Left cardiac atrium (tissue), 4 donors: ENCODE data around the gene DYNC1I1. TPM values are rescaled to one million over a fixed set of nuclear protein-coding genes. Genes with fewer than 3 reads are reported as not detected.

Source experiments
- ATAC-seq, 2 donors: fragments of 200-7000 bp; cut with Tn5 transposase; one replicate each; pipeline ENCODE4 v1.9.1; 2020; ENCODE audit warnings: mild to moderate bottlenecking in 2 of 2, moderate library complexity in 2 of 2
- DNase-seq: peaks from one replicate; pipeline ENCODE4 v3.0.0-alpha.2; 2020
- intact Hi-C, 2 donors: fragments of 100-400 bp; cut with DNase I; formaldehyde crosslinking; loops; one replicate each; pipeline versions ENCODE4 v1.14.1 to v1.15.1; 2022 to 2023
- total RNA-seq, 2 donors: library from RNA; stranded (reverse); fragmentation: NEBNext Ultra II Directional; extraction: Animal tissue kit (Norgen Biotek cat#: 25700); gene quantifications; one replicate each; pipeline ENCODE4 v1.2.1, GENCODE V29; 2021
- donor health status: DM: no; HTN: yes; CAD: no.
- donor health status: DM: no; HTN: yes; CAD: no; lungs with severe emphysema.
- donor health status: DM: yes; HTN: yes; CAD: no.
- donor health status: Dilated cardiomyopathy.

The DYNC1I1 gene
- total RNA-seq, 2 donors from 2014 or later, result 18.5 to 23.6 TPM

DNA sequence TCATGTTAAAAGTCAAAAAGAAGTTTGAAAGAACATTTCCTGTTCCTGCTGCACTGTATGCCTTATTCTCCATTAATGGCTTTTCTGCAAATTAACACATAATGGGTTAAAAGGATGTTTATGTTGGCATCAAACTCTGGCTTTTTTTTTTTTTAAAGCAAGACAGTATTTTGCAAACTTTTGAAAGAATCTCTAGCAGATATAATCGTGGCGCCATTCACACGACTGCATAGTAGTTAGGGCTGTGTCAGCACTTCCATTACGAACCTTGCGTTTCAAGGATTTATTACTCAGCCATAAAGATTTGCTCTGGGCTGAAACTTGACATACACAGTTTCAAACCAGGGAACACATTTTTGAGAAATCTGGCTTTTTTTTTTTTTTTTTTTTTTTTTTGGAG, 207.8 kb downstream of the DYNC1I1 start:
- no peak for DNase-seq
- intact Hi-C loops, result no loop called here
- ATAC-seq, result no peak

DNA sequence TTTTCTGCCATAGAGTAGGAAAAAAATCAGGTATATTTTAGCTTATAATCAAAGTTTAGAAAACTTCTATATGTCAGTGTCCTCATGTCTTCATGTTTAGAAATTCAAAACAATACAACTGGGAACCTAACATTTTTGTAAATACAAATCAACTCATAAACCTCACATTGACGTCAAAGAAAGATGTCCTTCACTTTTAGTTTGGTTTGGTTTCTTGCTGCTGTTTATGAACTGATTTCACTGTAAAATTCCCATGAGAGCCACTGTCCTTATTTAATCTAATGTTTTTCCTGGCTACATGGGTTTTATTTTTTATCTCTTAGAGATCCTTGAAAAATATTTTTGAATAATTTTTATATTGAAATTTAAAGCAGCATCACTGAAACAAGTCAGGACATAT, 208.4 kb downstream of the DYNC1I1 start:
- intact Hi-C loops, result no loop called here

DNA sequence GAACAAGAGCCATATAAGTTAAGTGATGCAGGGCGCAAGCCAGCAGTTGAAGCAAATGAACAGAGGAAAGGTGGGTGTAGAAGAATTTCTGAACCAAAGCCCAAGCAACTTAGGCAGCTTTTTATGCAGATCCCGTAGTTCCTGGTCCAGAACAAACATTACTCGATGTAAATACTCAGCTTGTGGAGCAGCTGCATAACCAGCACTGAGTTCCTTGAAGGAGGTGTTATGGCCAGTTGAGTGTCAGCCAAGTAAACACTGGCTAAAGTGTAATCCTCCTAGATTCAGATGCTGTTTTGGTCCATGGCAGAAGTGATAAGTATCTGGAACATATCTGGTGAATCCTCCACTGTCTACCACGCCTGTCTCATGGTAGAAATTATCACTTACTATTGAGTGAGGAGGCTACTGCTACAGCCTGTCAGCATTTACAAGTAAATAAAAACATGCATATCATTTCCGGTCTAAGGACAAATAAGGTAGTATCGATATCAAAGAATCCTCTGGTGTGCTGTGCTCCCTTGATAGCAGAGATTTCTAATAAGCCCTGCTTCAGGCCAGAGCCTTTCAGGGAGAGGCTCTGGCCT, 213.9 kb downstream of the DYNC1I1 start:
- intact Hi-C loops, result no loop called here
- ATAC-seq (no peak), DNase-seq (no peak)

More for the DNA sequence above, 208.4 kb downstream of the DYNC1I1 start:
- ATAC-seq (no peak), DNase-seq (no peak)

DNA sequence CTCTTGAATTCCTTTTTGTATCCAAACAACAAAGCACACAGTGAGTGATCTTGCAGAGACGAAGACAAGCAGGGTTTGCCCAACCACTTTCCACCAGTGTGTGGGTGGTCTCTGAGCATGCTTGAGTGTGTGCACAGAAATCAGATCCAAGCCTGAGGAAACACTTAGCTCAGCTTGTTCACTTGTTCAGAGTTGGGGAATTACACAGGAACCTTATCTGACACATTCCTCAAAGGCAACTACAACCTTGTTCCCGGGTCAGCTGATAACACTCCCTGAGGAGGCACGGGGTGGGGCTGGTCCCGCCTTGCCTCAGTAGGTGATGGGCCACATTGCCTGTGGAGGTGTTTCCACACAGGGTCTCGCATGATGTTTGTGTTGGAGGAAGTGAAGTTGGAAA, 216.9 kb downstream of the DYNC1I1 start:
- no peak for ATAC-seq
- intact Hi-C loops, result no loop called here
- no peak for DNase-seq

DNA sequence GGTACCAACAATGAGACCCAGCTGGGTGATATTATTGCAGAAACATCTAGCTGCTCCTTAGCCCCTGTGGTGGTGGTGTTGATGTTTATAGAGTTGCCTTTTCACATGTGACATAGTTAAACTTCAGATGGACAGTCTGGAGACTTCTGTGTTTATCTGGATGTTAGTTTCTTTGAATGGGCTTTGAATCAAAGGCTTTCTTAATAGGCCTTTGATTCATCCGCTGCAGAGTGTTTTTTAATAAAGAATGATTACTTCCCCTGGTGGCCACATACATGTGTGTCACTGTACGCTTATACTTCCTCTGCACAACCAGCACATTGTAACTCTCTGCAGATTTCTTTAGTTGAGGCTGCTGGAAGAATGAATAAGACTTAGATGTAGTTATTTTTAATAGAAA, 221.0 kb downstream of the DYNC1I1 start:
- intact Hi-C loops, result no loop called here
- ATAC-seq, result no peak
- DNase-seq, result no peak

DNA sequence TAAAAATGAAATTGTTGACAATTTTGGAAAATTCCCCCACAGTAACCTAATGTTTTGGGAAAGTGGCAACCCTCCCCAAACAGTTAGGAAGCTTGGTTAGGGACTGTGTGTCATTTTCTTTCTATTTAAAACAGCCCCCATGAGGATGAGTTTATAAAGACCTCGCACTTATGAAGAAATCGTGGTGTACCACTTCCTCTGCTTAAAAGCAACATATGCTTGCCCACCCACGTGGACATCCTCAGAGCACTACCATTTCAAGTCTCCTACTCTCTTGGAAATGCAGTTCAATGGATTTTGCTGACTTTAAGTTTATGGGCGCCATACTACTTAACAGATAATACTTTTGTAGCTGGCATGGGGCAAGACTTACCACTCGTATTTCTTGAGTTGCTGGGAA, 223.8 kb downstream of the DYNC1I1 start:
- ATAC-seq (no peak), DNase-seq (no peak)
- intact Hi-C loops, result no loop called here

DNA sequence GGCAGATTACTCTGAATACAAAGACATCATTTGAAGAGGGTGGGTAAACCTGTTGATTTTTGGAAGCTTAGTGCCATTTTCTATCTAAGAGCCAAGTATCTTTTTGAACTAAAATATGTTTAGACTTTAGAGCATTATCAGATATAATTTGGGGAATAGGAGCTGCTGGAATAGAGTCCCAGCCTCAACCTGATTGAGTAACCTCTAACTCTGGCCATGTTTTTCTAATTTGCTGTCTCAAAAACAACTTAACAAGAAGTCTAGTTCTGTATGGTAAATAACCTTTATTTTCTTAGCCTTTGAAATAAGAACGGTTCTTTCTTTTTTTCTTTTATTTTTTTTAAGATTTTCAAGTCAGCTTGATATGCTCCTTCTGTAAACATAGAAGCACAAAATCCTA, 224.5 kb downstream of the DYNC1I1 start:
- no peak for ATAC-seq
- intact Hi-C loops, result no loop called here
- no peak for DNase-seq

DNA sequence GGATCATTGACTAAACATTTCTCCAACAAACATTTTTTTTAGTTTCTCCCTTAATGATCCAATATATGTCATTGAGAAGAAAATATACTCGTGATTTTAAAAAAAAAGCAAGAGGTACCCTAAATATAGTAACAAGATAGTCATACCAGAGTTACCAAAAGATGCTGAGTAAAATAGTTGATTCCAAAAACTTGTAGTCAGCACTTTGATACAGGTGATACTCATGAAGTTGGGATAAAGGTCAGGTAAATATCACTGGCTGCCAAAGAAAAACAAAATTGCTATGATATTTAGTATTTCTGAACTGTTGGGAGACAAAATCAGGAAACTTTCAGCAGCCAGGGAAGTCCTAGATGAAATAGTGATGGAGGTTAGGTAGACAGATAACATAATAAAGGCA, 225.3 kb downstream of the DYNC1I1 start:
- DNase-seq (no peak), ATAC-seq (no peak)
- intact Hi-C loops, result no loop called here

DNA sequence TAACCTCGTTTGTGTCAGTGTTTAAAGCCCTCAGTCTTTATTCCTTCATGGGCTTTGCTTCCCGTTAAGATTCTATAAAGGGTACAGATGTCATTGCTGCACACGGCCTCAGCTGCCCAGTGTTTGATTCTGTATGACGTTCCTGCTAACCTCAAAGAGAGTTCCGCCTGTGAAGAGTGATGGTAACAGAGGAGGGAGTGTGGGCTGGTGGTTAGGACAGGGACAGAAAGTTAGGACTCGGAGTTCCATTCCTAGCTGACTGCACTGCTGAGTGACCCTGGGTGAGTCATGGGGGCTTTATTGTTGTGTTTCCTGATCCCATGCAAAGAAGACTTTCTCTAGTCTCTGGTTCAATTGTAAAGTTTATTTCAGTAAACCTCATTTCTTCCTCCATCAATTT, 227.1 kb downstream of the DYNC1I1 start:
- DNase-seq, result no peak
- intact Hi-C loops, result no loop called here
- ATAC-seq, result no peak

DNA sequence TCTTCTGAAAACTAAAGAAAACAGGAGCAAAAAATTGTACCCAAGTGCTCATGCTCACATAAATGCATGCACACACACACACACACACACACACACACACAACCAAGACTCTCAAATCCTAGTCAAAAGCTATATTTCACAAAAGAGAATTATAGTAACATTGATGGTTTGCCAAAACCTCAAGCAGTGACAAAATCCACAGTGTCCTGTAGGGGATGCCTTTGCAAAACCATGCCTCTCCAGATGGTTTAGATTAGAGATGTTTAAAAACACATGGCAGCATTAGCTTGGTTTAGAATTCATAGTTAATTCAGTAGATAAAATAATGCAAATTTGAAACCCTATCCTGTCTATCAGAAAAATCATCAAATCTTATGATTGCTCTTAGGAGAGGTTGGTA, 232.2 kb downstream of the DYNC1I1 start:
- ATAC-seq, result no peak
- intact Hi-C loops, result no loop called here

DNA sequence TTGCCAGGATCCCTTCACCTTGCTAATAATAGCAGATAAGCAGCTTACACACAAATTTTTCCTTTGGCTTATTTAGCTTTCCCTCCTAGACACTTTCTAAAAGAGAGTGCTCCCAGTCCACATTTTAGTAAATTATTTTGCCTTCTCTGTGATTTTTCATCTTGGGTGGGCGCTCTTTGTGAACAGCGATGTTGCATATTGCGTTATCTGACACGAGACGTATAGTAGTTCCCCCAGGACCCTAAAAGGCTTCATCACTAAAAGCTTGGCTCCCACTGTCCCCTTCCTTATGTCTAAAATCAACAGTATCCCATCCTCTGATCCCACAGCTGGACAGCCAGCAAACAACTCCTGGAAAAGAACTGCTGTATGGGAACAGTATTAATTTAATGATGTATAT, 232.9 kb downstream of the DYNC1I1 start:
- no peak for ATAC-seq

More for the DNA sequence above, 232.2 kb downstream of the DYNC1I1 start:
- DNase-seq, result no peak

DNA sequence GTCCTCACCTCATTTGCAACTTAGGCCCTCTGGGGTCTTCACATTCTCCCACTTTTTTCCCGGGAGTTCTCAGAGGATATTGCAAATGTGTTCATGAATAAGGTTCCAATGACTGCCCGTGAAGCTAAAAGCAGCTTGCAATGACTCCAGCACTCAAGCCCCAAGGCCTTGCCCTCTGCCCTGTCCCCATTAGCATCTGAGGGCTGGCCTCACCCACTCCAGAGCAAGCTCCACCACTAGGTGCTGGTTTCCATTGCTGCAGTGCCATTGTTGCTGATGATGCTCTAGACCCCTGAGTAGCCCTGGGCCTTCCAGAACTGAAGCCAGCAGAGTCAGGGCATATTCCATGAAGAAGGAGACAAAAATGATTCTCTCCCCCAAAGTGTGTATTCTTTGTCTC, 236.8 kb downstream of the DYNC1I1 start:
- no peak for DNase-seq
- ATAC-seq, result no peak
- intact Hi-C loops, result no loop called here

More for the DNA sequence above, 232.9 kb downstream of the DYNC1I1 start:
- DNase-seq, result no peak
- intact Hi-C loops, result no loop called here

DNA sequence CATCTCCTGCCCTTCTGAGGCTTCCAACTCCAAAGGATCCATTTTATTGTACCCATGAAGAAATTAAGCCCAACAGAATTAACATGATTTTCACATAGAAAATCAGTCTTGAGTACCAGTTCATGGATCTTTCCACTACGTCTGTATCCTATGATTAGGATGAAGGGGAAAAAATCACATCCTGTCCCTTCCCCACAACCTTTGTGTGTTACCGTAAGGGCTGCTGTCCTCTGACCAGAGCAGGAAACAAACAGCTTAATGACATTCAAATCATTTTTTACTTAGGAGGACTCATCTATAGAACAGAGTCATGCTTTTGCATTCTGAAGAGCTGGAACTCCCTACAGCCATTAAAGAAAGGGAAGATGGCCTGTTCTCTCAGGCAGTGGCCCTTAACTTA, 241.5 kb downstream of the DYNC1I1 start:
- intact Hi-C loops, result no loop called here
- DNase-seq (no peak), ATAC-seq (no peak)

DNA sequence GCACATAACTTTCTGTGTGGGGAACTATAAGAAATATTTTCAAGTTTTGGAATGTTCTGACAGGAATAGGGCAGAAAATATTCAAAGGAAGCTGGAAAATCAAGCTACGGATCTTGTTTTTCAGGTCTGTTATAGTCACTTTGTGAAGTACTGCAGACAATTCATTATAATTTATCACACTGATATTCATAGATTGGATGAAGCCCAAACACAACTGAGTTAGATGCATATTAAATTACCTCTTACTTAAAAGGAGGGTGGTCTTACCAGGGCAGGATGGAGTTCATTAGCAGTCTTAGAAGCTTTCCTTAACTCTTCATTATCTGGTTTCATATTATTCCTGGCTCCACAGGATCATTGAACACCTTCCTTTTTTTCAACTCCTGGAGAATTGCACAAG, 242.3 kb downstream of the DYNC1I1 start:
- no peak for DNase-seq
- ATAC-seq, result no peak
- intact Hi-C loops, result no loop called here

DNA sequence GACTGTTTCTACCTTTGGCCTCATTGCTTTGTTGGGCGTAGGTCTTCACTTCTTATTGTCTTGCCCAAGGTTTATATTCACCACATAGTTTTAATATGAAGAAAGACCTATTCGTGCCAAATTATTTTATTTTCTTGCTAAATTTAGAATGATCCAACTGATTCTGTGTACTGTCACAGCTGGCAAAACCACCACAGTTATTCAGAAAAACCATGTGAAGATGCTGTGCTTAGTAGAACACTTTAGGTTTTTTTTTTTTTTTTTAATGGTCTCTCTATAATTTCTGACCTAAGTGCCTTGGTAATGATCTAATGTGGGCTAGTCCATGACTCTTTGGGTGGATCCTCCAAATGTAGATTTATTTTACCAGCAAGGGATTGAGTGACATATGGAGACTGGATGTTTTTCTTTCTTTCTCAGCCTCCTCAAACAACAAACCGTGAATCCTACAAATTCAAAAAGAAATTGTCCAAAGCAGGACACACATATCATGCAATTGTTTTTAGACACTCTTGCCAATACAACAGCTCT, 243.8 kb downstream of the DYNC1I1 start:
- DNase-seq, result no peak
- no peak for ATAC-seq

DNA sequence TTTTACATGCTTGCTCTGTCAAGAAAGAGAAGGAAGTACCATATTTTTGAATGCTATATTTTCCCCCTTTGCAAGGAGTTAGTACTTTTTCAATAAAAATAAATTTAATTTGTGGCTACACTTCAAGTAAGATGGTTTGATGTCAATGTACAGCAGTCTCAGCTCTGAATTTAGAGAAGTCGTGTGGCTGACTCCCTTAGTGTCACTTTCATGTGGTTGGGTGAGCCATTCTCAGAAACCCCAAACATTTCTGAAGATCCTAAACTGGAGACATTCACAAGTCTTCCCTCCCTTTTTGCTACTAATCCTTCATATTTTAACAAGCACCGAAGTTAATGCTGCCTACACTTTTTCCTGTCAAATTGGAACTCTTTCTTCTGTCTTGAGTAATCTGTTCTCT, 244.4 kb downstream of the DYNC1I1 start:
- ATAC-seq, result no peak
- DNase-seq, result no peak
- intact Hi-C loops, result no loop called here

More for the DNA sequence above, 243.8 kb downstream of the DYNC1I1 start:
- intact Hi-C loops, result no loop called here

DNA sequence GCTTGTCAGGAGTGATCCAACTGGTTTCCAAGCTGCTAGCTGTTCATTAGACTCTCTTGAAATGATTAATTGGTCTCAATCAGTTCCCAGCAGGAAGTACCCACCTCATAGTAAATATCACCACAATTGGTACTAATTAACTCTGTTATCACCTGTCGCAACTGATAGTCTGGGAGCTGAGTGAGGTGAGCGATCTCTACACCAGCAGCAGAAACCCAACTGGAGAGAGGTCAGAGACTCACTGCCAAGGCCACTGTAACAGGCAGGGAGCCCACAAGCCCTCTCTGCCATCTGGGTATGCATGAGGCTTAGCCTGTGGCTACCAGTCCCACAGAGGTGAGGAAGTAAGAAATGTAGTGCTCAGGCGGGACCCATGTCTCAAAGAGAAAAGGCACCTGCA, 245.5 kb downstream of the DYNC1I1 start:
- intact Hi-C loops, result no loop called here
- ATAC-seq, result no peak

DNA sequence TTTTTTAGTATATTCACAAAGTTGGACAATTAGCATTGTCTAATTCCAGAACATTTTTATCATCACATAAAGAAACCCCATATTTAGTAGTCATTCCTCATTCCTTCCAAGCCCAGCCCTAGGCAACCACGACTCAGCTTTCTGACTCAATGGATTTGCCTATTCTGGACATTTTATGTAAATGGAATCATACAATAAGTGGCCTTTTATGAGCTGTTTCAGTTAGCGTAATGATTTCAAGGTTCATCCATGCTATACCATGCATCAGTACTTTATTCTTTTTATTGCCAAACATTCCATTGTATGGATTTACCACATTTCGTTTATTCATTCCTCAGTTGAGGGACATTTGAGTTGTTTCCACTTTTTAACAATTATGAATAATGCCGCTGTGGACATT, 249.2 kb downstream of the DYNC1I1 start:
- intact Hi-C loops, result no loop called here
- DNase-seq (no peak), ATAC-seq (no peak)

More for the DNA sequence above, 245.5 kb downstream of the DYNC1I1 start:
- DNase-seq, result no peak

DNA sequence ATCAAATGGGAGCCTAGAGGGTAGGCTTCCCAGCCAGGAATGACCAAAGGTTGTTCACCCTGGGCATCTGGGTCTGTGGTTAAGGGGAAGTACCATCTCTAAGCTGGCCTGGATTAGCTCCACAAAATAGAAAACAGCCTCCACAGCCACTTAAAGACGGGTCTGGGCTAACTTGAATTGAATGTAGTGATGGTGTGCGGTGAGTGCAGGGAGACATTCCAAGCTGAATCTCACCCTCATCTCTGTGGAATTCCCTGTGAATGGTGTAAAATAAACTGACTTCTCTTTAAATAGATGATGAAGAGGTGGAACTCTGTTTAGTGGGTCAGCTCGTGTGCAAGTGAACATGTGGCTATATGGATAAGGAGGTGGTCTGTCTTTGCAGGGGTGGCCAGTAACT, 251.0 kb downstream of the DYNC1I1 start:
- intact Hi-C loops, result no loop called here
- DNase-seq (no peak), ATAC-seq (no peak)

DNA sequence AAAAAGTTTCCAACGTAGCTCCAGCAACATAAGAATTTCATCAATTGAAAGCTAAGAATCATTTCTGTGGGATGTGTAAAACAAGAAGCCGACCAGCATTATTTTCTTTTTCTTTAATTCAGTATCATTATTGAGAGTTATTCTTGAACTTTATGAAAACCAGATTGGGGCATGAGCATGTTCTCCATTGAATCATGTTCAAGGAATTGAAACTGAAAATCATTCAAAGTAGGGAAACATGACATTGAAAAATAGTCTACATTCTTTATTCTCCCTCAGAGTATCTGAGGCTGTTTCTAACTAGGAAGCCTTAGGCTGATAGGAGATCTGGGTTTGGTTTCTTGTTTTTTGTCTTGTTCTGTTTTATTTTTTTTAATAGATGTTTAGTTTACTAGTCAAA, 253.7 kb downstream of the DYNC1I1 start:
- ATAC-seq (no peak), DNase-seq (no peak)
- intact Hi-C loops, result no loop called here

DNA sequence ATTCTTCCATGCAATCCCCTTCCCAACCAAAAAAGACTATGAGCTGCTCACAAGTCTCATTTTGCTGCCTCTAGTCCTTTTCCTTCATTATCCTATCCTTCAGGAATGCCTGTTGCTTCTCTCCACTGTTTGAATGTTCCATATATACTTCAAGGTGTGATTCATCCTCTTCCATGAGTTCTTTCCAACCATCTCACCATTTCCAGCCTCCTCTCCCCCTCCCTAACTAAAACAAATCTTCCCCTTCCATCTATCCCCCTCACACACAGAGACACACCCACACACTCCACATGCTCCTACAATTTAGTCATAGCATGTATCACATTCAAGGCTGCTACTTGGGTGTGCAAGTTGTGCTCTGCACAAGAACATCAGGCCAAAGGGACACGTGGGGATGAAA, 254.3 kb downstream of the DYNC1I1 start:
- ATAC-seq (no peak), DNase-seq (no peak)
- intact Hi-C loops, result no loop called here

DNA sequence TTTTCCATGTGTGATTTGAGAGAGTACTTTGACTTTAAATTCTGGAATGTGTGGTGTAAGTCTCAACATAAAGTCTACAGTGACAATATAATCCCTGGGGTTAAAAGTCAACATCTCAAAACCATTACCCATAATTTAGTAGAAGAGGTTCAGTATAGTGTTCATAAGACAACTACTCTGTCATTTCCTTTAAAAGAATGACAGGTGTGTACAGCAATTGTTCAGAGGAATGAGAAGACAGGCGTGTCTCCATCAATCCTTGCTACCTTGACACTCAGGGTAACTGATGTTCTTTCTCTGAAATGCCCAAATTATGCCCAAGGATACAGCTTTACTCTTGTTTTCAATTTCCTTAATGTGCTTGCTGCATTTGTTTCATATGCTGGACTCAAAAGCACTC, 256.4 kb downstream of the DYNC1I1 start:
- intact Hi-C loops, result no loop called here
- ATAC-seq, result no peak

More for the DNA sequence above, 256.4 kb downstream of the DYNC1I1 start:
- no peak for DNase-seq
